Subcutaneous abdominal adipose tissue (tissue), 5 donors: ENCODE measurements around the gene C12orf43.

Experiments
- H3K27ac ChIP-seq: one replicate; pipeline ENCODE4 v1.7.0; 2013; ENCODE audit warnings: low read depth, mild to moderate bottlenecking, inconsistent platforms, low read length, moderate library complexity
- H3K27me3 ChIP-seq, 5 donors: one replicate each; pipeline ENCODE4 v1.7.0; 2013; ENCODE audit warnings: low read length in 5 of 5, inconsistent platforms in 1 of 5; ENCODE audit not compliant: control insufficient read depth in 5 of 5, insufficient read depth in 4 of 5
- H3K36me3 ChIP-seq, 5 donors: one replicate each; pipeline ENCODE4 v1.7.0; 2013; ENCODE audit warnings: low read length in 5 of 5; ENCODE audit not compliant: control insufficient read depth in 5 of 5, insufficient read depth in 5 of 5
- H3K4me1 ChIP-seq, 5 donors: one replicate each; pipeline ENCODE4 v1.7.0; 2013; ENCODE audit warnings: low read length in 5 of 5, mild to moderate bottlenecking in 3 of 5, moderate library complexity in 1 of 5; ENCODE audit not compliant: control insufficient read depth in 5 of 5, insufficient read depth in 5 of 5
- H3K4me3 ChIP-seq, 5 donors: one replicate each; pipeline ENCODE4 v1.7.0; 2013; ENCODE audit warnings: low read length in 5 of 5, low read depth in 1 of 5
- H3K9ac ChIP-seq, 5 donors: one replicate each; pipeline ENCODE4 v1.7.0; 2013; ENCODE audit warnings: low read length in 5 of 5, mild to moderate bottlenecking in 4 of 5, moderate library complexity in 3 of 5
- H3K9me3 ChIP-seq, 5 donors: one replicate each; pipeline ENCODE4 v1.7.0; 2013; ENCODE audit warnings: low read length in 5 of 5; ENCODE audit not compliant: control insufficient read depth in 5 of 5
- donor health status: healthy.
- donor health status: healthy.
- donor health status: healthy.
- donor health status: healthy.
- donor health status: healthy.

Gene C12orf43

DNA sequence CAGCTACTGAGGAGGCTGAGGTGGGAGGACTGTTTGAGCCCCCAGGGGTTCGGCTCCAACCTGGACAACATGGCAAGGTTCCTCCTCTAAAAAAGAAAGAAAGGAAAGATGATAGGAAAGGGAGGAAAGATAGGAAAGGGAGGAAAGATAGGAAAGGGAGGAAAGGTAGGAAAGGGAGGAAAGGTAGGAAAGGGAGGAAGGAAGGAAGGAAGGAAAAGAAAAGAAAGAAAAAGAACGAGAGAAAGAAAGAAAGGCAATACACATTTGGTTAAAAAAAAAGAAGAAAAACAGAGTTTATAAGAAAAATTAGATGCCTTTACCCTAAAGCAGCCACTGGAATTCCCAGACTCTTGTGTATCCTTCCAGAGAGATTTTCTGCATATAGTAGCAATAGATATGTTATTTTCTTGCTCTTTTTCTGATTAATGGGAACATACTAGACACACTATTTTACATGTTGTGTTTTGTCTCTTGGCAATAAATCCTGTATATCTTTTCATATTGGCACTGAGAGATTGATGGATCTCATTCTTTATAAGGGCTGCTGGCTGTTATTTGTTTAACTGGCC lies 25.7 kb downstream of the C12orf43 start:
- Histone ChIP-seq H3K9ac (no peak overlapping the region), H3K4me1 (no peaks in the 10 kb centered on the region), H3K9me3 (no peaks in the 10 kb centered on the region), H3K27me3 (peaks cover 0 to 8% (median 0%) of the 10 kb centered on the region in 5 donors), H3K27ac (no peak overlapping the region), H3K4me3 (no peak overlapping the region), H3K36me3 (no peaks in the 10 kb centered on the region)

- no peak overlapping the region for H3K27ac ChIP-seq
- no peaks in the 10 kb centered on the region for H3K9me3 ChIP-seq
- H3K27me3 ChIP-seq, result peaks cover 0 to 4% (median 0%) of the 10 kb centered on the region in 5 donors
- no peak overlapping the region for H3K4me3 ChIP-seq
- no peak overlapping the region for H3K9ac ChIP-seq
- H3K4me1 ChIP-seq, result no peaks in the 10 kb centered on the region
- H3K36me3 ChIP-seq, result no peaks in the 10 kb centered on the region
Measured at GRCh38 chr12:120989687-120990086, 26.6 kb downstream of the C12orf43 start.

GRCh38 chr12:120988658-120989057 lies 27.6 kb downstream of the C12orf43 start:
- no peak overlapping the region for H3K9ac ChIP-seq
- H3K27ac ChIP-seq, result no peak overlapping the region
- no peaks in the 10 kb centered on the region for H3K36me3 ChIP-seq
- no peaks in the 10 kb centered on the region for H3K4me1 ChIP-seq
- H3K4me3 ChIP-seq, result no peak overlapping the region
- peaks cover 0 to 4% (median 0%) of the 10 kb centered on the region in 5 donors for H3K27me3 ChIP-seq
- H3K9me3 ChIP-seq, result no peaks in the 10 kb centered on the region

GRCh38 chr12:120988234-120988633 lies 28.1 kb downstream of the C12orf43 start:
- Histone ChIP-seq H3K9ac (no peak overlapping the region), H3K27me3 (peaks cover 0 to 4% (median 0%) of the 10 kb centered on the region in 5 donors), H3K9me3 (no peaks in the 10 kb centered on the region), H3K4me1 (no peaks in the 10 kb centered on the region), H3K36me3 (no peaks in the 10 kb centered on the region), H3K4me3 (no peak overlapping the region), H3K27ac (no peak overlapping the region)

GRCh38 chr12:120984351-120984898 lies 31.9 kb downstream of the C12orf43 start:
- H3K9ac ChIP-seq, result no peak overlapping the region
- no peaks in the 10 kb centered on the region for H3K9me3 ChIP-seq
- H3K27me3 ChIP-seq, result peaks cover 0 to 7% (median 0%) of the 10 kb centered on the region in 5 donors
- no peak overlapping the region for H3K27ac ChIP-seq
- no peaks in the 10 kb centered on the region for H3K36me3 ChIP-seq
- H3K4me1 ChIP-seq, result no peaks in the 10 kb centered on the region
- no peak overlapping the region for H3K4me3 ChIP-seq

DNA sequence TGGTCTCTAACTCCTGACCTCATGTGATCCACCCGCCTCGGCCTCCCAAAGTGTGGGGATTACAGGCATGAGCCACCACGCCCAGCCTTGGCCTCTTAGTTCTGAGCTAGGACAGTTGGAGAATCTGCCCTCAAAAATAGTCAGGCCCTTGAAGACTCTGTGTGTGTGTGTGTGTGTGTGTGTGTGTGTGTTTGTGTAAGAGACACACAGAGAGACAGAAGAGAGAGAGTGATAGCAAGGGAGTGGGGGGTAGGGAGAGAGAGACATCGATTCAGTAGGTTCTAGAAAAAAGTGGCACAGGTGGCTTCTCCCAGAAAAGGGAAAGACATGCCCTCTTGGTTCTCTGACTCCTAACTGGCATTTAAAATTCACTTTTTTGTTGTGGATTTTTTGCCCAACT lies 32.5 kb downstream of the C12orf43 start:
- Histone ChIP-seq H3K27ac (no peak overlapping the region), H3K9ac (no peak overlapping the region), H3K4me1 (no peaks in the 10 kb centered on the region), H3K27me3 (peaks cover 0 to 7% (median 0%) of the 10 kb centered on the region in 5 donors), H3K9me3 (no peaks in the 10 kb centered on the region), H3K36me3 (no peaks in the 10 kb centered on the region), H3K4me3 (no peak overlapping the region)

DNA sequence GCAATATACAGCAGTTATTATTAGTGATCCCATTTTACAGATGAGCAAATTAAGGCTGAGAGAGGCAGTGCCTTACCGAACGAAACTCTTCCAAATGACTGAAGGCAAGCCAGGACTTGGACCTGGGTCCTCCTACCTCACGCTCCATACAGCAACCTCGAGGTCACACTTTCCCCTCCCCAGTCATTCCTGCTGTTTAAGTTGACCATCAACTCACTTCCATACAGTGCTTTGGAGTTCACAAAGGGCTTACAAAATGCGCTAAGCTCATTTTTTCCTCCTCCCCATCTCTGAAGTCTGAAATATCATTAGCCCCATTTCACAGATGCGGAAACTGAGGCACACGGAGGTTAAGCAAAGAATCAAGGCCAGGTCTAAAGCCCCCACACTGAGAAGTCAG lies 33.6 kb downstream of the C12orf43 start:
- H3K27ac ChIP-seq, result no peak overlapping the region
- no peaks in the 10 kb centered on the region for H3K36me3 ChIP-seq
- peaks cover 0 to 7% (median 0%) of the 10 kb centered on the region in 5 donors for H3K27me3 ChIP-seq
- H3K9me3 ChIP-seq, result no peaks in the 10 kb centered on the region
- no peaks in the 10 kb centered on the region for H3K4me1 ChIP-seq
- no peak overlapping the region for H3K9ac ChIP-seq
- H3K4me3 ChIP-seq, result no peak overlapping the region

- Histone ChIP-seq H3K27ac (no peak overlapping the region), H3K4me1 (no peaks in the 10 kb centered on the region), H3K9me3 (no peaks in the 10 kb centered on the region), H3K27me3 (peaks cover 0 to 7% (median 0%) of the 10 kb centered on the region in 5 donors), H3K9ac (no peak overlapping the region), H3K36me3 (no peaks in the 10 kb centered on the region), H3K4me3 (no peak overlapping the region)
Measured at GRCh38 chr12:120981407-120981941, 34.8 kb downstream of the C12orf43 start.

- Histone ChIP-seq H3K27ac (no peak overlapping the region), H3K9me3 (no peaks in the 10 kb centered on the region), H3K36me3 (no peaks in the 10 kb centered on the region), H3K9ac (no peak overlapping the region), H3K27me3 (peaks cover 0 to 7% (median 2%) of the 10 kb centered on the region in 5 donors), H3K4me1 (no peaks in the 10 kb centered on the region), H3K4me3 (no peak overlapping the region)
Measured at GRCh38 chr12:120980800-120981368, 35.4 kb downstream of the C12orf43 start.

GRCh38 chr12:120979862-120980696 lies 36.2 kb downstream of the C12orf43 start:
- Histone ChIP-seq H3K4me3 (no peak overlapping the region), H3K9ac (no peak overlapping the region), H3K27ac (no peak overlapping the region)

More at GRCh38 chr12:120979862-120980696, 36.2 kb downstream of the C12orf43 start:
- H3K9me3 ChIP-seq, result no peaks in the 10 kb centered on the region
- H3K4me1 ChIP-seq, result no peaks in the 10 kb centered on the region
- no peaks in the 10 kb centered on the region for H3K36me3 ChIP-seq
- peaks cover 0 to 7% (median 2%) of the 10 kb centered on the region in 5 donors for H3K27me3 ChIP-seq
